Stimulated activated CD4-positive, alpha-beta T cell treated with anti-CD3 and anti-CD28 coated beads, Interleukin-4, amount 100 ng/mL, for 4 hours (primary cell): Measurements from ENCODE around the gene TGFBR3.

ENCODE experiments used
- DNase-seq, 2 experiments: peaks; one replicate each; pipeline ENCODE4 v3.0.0-alpha.2; 2020

The TGFBR3 gene

DNA sequence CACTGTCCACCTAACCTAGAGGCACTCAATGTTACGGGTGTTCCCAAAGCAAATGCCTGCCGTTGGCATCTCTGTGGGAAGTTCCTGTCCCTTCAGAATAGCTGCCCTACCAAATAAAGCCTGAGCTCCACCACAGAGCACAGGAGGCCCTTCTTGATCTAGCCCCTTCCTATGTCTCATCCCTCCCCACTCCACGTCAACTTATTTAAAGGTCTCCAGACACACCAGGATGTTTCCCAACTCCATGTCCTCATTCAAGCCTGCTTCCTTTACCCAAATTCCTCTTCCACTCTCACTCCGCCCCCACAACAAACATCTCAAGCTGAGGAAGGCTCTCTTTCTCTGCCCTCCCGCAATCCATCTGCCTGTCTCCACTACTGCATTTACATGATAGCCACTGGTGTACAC, 87.7 kb downstream of the TGFBR3 start:
- DNase-seq, result no peak

DNA sequence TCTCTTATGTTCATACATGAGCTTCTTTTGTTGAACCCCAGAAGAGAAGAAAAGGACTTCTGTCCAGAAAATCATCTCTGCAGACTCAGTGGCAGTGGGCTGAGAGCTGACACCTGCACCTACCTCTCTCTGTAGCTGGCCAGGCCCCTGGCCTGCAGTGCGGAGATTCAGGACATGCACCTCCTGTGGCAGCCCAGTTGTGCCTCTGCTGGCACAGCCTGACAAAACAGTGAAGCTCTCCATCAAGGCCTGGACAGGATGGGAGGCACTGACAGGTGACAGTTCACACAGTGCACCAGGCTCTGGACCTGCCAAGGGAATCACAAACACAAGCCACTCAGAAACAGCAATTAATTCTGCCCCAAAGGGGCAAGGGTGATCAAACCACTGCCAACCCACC, 88.8 kb downstream of the TGFBR3 start:
- DNase-seq, result no peak

DNA sequence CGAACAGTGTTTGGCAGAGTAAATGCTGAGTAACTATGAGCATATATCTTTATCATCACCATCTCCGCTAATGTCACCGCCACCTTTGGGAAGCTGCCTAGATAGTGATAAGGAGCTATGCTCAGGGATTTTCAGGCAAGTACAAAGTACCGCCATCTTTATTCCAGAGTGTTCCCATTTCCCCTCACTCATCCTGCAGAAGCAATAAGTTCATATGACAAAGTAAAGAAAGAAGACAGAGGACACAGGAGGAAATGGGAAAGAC, 89.6 kb downstream of the TGFBR3 start:
- DNase-seq, result no peak

DNA sequence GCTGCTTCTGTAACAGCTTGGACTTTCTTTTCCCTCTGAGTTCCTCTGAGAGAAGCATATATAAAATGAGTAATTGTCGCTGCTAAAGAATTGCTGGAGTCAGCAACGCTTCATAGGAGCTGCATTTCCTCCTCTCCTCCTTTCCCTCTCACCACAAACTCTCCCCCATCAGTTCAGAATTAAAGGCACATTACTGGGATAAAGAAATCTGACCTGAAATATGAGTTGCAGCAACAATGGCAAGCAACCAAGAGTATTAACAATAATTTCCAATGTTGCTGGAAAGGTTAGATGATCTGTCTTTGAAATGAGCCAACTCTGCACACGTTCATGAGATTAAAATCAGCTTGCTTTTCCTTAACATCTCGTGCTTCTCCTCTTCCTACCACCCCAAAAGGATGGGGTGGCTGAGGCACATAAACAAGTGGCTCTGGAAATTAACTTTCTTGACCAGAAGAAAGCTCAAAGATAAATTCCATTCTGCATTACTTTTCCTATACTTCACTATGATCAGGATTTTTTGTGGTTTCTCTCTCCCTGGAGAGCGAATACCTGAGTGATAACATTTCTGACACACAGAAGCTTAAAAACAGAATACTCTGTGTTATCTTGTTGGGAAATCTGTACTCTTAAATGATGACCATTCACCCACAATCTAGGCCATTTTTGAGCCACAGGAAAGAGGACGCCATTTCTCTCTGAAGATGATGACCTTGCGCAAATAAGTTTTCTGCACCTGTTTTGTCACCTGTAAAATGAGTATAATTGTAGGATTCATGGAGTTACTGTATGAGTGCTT, 90.2 kb downstream of the TGFBR3 start:
- DNase-seq, result no peak

DNA sequence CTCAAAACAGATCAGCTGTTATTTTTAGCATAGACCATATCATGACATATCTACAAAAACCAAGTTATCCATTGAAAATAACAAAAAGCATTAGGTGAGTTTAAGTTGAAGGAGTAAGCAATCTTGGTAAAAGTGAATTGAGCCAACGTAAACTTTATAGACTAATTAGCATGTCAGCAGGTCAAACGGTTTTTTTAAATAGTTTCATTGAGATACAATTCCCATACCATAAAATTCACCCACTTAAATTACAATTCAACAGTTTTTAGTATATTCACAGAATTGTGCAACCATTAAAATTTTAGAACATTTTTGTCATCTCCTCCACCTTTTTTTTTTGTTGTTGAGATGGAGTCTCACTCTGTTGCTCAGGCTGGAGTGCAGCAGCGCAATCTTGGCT, 92.1 kb downstream of the TGFBR3 start:
- no peak for DNase-seq

DNA sequence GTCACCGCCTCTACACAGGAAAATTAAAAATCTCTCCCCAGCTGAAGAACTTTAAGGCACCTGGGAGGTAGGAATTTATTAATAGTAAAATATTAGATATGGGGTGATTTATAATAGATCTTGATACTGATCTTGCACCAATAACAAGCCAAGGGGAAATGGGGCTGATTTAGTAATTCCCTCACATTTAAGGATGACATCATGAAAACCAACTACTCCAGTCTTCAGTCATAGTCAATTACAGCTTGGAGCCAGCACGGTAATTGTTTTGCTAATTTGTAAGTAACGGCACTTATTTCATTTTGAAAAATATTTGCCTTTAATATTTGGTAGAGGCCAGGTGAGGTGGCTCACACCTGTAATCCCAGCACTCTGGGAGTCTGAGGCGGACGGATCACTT, 92.8 kb downstream of the TGFBR3 start:
- DNase-seq, result no peak

DNA sequence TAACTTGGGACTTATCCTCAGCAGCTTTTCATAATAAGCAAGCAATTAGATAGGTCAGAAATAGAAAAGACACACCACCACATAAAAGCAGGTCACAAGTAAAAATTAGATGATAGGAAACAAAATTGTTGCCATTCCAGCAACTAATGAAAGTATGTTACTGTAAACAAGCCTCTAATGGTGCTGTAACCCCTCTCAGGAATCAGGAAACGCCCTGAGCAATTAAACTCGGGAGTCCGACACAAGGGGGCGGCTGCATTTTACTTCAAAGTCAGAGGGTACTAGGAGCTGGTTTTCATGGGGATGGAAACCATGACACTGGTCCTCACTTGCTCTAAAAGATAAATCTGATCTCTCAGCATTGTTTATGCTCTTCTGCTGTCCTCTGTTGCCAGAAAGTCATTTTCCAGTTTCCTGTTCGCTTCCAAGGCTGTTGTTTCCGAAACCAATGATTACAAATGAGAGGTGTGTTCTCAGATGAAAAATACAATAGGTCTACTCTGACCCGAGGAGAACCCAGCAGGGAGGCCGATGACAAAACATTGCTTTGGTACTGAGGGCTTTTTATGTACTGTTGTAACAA, 93.4 kb downstream of the TGFBR3 start:
- no peak for DNase-seq

DNA sequence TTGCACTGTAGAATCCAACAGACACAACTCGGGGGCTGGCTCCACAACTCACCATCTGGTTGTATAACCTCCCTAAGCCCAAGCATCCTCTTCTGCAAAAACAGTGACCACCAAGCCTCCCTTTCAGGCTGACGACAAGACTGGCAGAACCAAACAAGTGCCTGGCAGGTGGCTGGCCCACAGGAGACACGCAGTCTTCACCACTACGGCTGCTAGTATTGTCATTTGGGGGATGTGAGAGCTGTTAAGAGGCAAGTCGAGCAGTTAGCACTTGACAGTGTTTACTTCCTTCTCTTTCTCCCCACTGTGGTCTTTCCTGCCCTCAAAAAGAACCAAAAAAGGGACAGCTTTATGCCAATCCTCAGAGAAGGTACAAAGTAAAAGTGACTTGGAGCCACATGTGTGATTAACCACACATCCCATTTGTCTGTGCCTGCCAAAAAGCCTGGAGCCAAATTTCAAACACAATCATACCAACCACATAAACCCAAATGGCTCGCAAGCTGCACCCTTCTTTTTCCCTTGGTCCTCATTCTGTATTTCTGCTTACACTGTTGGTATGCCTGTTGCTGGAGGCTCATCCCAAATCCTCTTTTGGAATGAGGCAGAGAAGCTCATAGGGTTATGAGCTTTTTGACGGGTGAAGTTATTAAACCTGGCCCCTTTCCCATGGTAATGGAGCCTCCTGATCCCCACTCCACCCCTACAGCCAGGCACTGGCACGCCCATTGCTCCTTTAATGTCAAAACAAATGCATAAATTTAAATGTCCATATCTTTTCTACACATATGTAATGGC, 94.1 kb downstream of the TGFBR3 start:
- DNase-seq, result no peak

DNA sequence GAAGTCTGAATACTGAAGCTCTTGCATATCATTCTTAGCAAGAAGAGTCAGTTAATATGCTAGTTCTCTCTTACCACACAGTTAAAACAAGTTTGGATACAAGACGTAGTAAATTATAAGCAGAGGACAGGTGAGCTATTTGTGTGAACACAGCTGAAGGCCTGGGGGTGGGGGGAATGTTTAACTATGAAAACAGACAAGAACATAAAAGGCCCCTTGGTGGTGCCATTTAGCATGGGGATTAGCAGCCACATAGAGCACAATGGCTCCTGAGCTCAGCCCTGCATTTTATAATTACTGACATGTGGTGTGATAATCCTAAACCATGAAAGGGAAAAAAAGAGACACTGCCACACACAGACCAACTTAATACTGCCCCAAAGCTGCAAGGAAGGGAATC, 94.8 kb downstream of the TGFBR3 start:
- DNase-seq, result no peak

DNA sequence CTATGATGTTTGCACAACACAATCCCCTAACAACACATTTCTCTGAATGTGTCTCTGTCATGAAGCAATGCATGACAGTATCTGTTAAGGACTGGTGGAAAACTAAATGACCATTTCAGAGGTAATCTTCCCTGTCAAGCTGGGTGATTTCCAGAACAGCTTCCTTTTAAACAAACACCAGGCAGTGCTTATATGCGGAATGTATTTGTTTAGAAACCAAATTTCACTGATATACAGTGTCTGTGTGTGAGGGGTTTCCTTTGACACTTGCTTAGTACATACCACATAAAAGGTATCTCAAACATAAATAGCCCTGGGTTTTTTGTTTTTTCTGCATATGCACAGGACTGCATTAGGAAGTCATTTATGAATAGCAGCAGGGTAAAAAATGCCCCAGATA, 95.6 kb downstream of the TGFBR3 start:
- no peak for DNase-seq

DNA sequence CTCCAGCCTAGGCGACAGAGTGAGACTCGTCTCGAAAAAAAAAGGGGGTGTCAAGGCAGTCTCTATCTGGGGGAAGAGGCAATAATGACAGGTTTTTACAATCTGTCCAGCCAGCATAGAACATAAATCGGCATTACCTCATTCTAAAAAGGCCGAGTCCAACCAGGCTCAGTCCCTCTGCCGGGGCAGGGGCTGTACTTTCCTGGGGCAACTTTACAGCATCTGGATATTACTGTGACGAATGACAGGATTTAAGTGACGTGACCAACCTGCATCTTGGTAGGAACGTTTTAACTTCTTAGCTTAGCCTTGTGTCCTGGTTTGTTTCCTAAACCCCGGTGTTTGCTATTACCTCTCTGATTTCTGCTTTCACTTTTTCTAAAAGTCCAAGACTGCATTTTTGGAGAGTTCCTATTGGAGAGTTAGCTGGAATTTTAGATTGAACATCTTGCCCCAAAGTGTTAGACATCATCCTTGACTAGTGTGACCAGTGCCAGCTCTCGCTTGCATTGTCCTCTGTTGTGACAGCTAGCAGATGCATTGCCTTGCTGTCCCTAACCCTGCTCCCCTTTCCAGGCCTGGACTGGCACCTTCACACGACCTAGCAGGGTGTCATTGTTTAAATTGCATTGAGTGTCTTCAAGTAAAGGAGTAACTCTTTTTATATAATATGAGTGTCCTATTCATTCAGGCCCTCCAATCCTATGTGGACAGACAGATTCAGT, 96.5 kb downstream of the TGFBR3 start:
- no peak for DNase-seq

DNA sequence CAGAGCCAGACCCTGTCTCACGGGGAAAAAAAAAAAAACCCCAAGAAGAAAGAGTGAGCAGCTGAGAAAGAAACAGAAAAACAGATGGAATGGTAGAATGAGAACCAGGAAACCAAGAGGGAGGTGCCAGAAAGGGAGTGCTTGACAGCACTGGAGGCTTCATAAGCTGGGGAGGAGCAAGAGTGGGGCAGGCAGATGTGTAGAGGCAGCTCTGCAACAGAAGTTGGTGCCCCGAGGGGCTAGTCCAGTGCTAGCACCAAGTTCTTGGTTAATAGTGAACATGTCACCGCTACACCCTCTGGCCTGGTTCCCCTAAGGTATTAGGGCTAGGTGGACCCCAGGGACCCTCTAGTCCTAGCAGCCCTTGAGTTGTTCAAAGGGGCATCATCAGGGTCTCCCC, 98.0 kb downstream of the TGFBR3 start:
- DNase-seq, result no peak

DNA sequence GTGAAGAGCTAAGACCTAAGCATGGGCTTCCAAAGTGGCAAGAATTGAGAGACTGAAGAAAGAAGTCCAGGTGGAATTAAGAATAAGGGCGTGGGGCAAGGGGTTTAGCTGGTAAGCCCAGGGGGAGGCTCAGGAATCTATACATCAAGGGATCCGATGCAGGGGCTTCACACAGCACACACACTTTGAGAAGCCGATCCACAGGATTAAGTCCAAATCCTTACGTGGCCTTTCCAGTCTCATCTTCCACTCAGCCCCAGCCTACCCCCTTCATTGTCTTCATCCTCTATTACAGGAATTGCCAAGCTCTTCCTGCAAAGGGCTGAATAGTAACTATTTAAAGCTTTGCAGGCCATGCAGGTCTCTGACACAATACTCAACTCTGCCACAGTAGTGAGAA, 101.3 kb downstream of the TGFBR3 start:
- DNase-seq, result no peak

DNA sequence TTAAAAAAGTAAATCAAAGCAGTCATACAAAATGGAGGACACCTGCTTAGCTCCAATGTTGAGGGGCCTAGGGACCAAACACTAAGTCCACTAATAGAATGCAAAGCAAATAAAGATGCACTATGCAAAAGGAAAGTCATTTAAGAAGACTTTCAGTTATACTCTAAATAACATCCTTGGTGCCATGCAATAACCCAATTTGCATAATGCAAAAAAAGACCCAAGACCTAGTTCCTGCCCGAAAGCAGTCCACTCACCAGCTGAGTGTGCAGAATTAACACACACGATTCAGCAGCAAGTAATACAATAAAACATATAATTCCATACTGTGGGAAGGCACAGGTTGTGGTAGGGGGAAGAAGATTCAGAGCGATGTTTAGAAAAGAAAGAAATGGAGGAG, 101.8 kb downstream of the TGFBR3 start:
- no peak for DNase-seq

DNA sequence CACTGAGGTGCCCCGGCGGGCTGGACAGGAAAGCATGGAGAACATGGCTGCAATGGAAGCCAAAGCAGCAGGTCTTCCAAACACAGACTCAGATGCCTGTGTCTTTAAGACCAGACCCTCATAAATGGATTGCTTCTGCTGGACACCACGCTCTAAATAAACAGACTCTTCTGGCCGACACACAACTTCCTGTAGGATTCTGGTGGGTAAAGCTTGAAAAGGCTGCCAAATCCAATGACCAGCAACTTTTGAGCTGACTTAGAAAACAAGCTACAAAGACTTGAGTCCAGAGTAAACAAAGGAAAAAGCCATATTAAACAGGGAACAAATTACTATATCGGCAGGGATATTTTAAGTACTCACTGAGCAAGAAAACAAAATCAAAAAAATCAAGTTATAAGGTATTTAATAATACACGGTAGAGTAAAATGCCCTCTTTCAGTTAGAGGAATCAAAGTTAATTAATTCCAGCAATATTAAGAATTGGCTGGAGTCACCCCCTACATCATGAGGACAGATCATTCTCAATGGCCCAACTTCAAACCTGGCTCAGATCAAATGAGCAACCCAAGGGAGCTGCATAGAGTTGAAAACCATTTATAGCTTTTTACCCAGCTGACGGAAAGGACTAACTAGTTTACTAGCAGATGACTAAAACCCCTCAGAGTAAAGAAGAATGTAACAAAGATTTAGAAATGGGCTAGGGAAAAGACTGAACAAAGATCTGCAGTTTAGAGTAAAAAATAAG, 102.4 kb downstream of the TGFBR3 start:
- no peak for DNase-seq

DNA sequence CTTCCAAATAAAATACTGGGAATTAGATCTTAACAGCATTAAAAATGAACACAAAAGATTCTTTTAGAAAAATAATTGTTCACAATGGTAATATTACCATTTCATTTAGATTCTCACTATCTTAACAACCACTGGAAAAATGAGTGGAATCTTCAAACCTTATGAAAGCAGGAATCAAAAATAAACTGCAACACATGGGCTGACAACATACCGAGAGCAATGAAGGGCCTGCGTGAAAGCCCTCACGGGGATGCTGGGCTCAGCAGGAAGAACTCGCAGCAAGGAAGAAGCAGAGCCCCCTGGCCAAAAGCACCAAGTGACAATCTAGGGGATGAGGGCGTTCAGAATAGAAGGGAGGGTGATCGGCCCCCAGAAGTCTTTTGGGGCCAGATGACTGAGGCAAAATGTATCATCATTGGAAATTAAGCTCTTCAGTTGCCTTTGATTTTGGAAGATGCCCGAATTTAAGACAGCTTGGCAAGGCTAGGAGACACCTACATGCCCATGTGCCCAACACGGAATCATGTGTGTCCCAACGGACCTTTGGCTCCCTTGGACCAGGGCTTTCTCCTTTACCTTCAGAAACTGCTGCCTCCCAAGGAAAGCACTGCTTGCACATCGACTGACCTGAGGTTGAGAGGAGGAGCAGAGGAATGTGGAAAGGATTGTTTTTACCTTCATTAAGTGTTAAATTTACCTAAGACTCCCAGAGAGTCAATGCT, 103.9 kb downstream of the TGFBR3 start:
- DNase-seq, result no peak

DNA sequence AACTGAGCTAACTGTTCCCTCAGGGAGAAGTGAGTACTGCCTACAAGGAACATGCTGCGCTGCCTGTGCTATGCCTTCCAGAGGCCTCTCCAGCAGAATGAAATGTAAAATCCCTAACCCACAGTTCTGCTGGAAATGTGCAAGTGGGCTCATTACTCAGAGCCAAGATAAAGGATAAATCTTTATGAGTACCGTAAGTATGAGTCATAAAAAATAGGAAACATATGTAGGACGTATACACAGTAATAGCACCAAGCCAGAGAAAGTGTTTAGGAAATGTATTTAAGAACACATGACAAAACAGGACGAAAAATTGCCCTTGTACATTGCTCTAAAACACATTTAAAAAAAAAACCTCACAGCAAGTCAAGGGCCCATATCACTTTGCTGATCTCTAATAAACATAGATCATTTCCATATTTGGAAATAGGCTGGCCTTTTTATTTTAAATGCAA, 104.6 kb downstream of the TGFBR3 start:
- DNase-seq, result no peak

DNA sequence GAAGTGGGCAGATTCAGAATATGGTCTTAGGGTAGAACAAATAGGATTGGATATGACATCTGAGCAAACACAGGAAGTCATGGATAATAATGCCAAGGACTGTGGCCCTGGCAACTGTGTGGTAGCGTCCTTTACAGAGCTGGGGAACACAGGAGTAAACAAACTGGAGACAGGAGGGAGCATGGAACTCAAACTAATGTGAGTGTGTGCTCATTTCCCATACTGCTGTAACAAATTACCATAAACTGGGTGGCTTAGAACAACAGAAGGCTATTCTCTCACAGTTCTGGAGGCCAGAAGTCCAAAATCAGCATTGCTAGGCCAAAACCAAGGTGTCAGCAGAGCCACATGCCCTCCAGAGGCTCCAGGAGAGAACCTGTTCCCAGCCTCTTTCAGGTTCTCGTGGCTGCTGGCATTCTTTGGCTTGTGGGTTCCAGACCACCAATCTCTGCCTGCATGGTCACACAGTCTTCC, 106.4 kb downstream of the TGFBR3 start:
- no peak for DNase-seq

DNA sequence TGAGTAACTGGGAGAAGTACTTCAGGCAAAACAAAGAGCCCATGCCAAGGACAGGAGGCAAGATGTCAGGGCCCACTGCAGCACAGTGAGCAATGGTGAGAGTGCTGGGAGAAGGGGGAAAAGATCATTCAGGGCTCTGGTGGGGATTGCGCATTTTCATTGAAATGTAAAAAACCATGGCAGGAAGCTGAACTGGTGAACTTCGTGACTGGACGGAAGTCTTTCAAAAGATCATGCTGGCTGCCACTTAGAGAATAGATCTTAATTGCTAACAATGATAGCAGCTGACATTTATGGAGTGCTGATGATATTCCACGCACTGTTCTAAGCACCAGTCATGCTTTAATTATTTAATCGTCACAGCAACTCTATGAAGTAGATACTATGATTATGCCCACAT, 107.0 kb downstream of the TGFBR3 start:
- DNase-seq, result no peak

DNA sequence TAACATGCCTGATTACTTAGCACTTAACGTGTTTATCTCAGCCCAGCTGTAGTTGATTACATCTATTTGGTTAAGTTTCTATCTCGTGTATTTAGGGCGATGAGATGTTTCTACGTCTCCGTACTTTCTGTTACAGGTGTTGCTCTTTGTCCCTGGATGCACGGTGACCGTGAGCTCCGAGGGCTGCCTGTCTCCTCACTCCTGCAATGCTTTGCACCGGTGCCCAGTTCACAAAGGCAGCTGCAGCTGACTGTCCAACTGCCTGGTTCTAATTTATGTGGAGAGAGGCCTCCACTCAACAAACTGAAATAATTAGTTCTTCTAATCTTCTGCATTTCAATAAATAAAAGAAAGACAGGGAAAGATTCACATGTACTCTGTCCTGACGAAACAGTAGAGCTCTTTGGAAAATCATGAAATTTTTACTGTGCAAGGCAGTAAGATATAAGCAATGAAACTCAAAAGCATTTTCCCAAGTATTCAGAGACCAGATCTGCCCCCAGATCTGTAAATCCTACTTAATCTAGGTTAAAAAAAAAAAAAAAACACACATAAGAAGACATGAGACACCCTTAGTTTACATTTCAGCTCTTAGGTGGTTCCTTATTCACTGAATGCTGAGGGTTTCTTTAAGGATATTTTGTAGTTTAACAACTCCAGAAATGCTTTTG, 108.2 kb downstream of the TGFBR3 start:
- DNase-seq, result no peak

DNA sequence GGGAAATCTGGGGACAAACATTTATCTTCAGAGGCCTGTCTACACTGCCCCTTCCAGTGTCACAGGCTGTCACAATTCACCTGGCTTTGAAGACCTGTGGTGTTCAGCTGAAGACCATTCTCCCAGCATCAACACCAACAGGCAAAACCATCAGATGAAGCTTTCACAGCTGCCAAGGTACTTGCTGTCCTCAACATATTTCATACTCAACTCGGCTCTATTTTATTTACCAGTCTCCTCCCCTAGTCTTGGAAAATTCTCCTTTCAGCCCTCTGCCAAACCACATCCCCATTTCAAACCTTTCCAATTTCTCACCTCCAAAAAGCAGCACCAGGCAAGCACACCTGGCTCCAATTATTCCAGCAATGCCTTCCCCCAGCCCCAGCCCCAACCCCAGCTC, 108.8 kb downstream of the TGFBR3 start:
- no peak for DNase-seq
